GM18502 (cell line): ENCODE data around the gene HAPLN3.
"Not testable (repeated sequence)": the region's sequence is repeated elsewhere in the genome, so short reads cannot be mapped to it uniquely, and the experiment has no call there.

Experiments used
- ATAC-seq: cut with Tn5 transposase; IDR thresholded peaks from one replicate; pipeline ENCODE4 v1.9.1; 2021; ENCODE audit warnings: mild to moderate bottlenecking; ENCODE audit not compliant: unreplicated experiment, poor library complexity

HAPLN3 gene

GRCh38 chr15:88894819-88895767 is at the start of gene HAPLN3:
Gene HAPLN3 (minus strand): TSS chr15:88895544. CDS start chr15:88887298, 8,246 bp downstream.
- peak; percentile 56 for ATAC-seq

DNA sequence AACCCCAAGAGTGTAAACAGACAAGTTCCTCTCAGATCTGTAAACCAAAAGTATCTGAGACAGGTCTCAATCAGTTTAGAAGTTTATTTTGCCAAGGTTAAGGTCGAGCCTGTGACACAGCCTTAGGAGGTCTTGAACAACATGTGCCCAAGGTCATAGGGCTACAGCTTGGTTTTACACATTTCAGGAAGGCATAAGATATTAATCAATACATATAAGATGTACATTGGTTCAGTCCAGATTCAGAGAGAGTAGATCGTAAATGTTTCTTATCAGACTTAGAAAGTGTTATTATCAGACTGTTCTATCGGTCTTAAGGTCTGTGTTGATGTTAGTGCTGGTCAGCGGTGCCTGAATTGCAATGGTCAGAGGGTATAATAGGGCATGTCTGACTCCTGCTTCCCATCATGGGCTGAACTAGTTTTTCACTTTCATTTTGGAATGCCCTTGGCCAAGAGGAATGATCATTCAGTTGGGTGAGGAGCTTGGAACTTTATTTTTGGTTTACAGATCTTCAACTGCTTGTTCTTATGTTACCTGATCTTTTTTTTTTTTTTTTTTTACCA is 44.8 kb upstream of the HAPLN3 start:
- no peak for ATAC-seq

GRCh38 chr15:88939486-88939806 is 44.1 kb upstream of the HAPLN3 start:
- no peak for ATAC-seq

GRCh38 chr15:88938802-88939485 is 43.6 kb upstream of the HAPLN3 start:
- no peak for ATAC-seq

- not testable (repeated sequence) for ATAC-seq
These were observed 39.1 kb upstream of the HAPLN3 start for GRCh38 chr15:88934449-88934848.

GRCh38 chr15:88932875-88933330 is 37.6 kb upstream of the HAPLN3 start:
- no peak for ATAC-seq

DNA sequence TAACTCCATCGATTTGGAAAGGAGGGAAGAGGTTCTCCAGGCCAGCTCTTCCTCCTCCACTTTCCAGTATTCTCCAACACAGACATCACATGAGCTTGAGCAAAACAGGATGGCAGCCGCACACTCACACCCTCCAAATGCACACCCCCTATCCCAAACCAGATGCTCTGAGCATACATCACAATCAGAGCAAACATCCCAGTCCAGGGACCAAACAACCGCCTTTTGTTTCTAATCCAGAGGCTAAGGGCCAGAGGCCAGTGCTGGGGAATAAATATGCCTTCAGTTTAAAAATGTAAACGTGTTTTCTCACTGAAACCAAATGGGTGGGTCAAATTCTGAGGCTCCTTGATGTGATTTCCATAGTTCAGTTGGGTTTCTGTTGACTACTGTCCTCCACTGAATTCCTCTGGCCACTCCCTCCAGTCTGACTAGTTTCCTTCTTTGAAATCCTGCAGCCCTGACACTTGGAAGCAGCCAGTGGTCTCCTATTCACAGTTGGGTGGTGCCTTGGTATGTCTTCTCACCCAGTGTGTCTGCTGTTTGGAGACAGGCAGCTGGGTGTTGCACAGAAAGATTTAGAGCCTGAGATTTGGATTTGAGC is 37.0 kb upstream of the HAPLN3 start:
- ATAC-seq, result no peak

- ATAC-seq, result no peak
These were observed 35.2 kb upstream of the HAPLN3 start for GRCh38 chr15:88930579-88930978.

DNA sequence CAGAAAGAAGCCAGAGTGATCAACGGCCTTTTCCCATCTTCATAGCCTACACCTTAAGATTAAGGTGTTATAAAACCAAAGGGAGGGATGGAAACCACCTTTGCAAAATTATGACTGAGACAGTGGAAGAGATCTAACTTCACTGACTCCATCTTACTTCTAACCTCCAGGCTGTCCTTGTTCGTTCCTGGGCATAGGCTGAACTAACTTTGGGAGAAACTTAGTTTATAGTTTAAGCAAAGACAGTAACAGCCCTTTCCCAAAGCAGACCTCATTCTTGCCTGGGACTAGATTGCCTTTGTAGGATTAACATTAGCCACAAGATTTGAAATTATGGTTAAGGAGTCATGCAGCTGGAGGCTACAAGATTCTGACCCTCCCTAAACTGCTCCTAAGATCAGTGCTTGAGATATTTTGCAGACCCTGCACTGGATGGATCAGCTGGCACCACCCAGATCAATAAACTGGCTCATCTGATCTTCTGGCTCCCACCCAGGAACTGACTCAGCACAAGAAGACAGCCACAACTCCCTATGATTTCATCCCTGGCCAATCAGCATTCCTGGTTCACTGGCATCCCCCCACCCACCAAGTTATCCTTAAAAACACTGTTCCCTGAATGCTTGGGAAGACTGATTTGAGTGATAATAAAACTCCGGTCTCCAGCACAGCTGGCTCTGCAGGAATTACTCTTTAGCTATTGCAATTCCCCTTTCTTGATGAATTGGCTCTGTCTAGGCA is 34.2 kb upstream of the HAPLN3 start:
- not testable (repeated sequence) for ATAC-seq

- ATAC-seq, result not testable (repeated sequence)
These were observed 32.8 kb upstream of the HAPLN3 start for GRCh38 chr15:88928192-88928591.

GRCh38 chr15:88925648-88926047 is 30.3 kb upstream of the HAPLN3 start:
- not testable (repeated sequence) for ATAC-seq

GRCh38 chr15:88920892-88921435 is 25.6 kb upstream of the HAPLN3 start:
- ATAC-seq, result peak; percentile 86

- ATAC-seq, result no peak
These were observed 25.0 kb upstream of the HAPLN3 start for GRCh38 chr15:88920186-88920891.

GRCh38 chr15:88918738-88919137 is 23.4 kb upstream of the HAPLN3 start:
- peak; percentile 69 for ATAC-seq

DNA sequence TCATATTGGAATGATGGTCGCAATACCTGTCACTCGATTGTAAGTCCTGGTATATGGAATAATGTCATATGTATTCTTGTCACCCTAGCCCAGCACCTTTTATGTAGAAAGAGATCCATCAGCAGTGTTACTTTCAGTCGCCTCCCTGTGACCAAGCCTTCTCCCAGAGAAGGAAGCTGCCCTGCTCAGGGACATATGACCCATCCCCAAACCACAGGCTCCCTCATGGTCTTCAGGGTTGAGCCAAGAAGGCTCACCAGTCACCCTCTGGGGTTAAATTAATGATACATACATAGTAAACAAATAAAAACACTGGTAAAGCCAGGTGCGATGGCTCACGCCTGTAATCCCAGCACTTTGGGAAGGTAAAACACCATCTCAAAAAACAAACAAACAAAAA is 22.4 kb upstream of the HAPLN3 start:
- ATAC-seq, result no peak

- ATAC-seq, result no peak
These were observed 20.0 kb upstream of the HAPLN3 start for GRCh38 chr15:88915354-88915753.

GRCh38 chr15:88913850-88914169 is 18.5 kb upstream of the HAPLN3 start:
- ATAC-seq, result no peak

DNA sequence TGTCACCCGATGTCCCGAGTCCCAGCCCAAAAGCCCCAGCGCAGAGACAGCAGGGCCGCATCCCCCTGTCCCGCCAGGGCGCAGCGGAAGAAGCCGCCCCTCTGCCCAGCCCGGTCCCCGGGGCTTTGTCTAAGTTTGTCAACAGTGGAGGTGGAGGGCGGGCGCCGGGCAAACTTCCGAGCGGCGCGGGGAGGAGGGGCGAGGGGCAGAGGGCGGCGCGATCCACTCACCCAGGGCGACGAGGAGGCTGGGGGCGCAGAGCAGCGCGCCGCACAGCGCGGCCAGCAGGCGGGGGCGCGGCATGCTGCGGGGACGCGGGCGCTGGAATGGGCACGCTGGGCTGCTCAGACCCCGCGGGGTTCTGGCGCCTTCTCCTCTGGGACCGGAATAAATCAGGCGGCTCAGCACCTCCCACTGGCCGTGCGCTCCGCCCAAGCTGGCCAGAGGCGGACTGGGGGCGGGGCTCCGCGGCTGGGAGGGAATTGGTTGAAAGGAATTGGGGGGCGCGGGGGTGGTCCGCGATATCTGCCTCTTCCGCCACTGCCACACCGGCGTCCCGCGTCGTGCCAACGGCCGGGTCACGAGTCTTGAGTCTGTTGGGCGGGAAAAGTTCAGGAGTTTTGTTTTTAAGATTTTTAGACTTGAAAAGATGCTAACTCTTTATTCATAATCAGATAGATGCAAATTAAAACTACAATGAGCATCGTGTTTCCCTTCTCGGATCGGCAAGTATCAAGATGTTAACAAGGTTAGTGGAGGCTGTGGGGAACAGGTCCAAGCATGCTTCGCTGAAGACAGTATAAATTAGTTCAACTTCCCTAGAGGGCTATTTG is 17.9 kb upstream of the HAPLN3 start, which contains the start of gene MFGE8:
Gene MFGE8 (minus strand): TSS at position 363 of the 833 bp plus-strand sequence. CDS start 60 bp downstream, at position 303.
- ATAC-seq, result peak; percentile 83
